Suppressor macrophage (primary cell): ENCODE measurements around the gene UMODL1.
"Not testable (repeated sequence)": the region's sequence is repeated elsewhere in the genome, so short reads cannot be mapped to it uniquely, and the experiment has no call there.

Experiments used
- DNase-seq, 4 experiments: peaks; one replicate each; pipeline ENCODE4 v3.0.0-alpha.2; 2020 to 2022

The UMODL1 gene

GRCh38 chr21:42114646-42115045 lies 43.5 kb downstream of the UMODL1 start:
- no peak for DNase-seq

DNA sequence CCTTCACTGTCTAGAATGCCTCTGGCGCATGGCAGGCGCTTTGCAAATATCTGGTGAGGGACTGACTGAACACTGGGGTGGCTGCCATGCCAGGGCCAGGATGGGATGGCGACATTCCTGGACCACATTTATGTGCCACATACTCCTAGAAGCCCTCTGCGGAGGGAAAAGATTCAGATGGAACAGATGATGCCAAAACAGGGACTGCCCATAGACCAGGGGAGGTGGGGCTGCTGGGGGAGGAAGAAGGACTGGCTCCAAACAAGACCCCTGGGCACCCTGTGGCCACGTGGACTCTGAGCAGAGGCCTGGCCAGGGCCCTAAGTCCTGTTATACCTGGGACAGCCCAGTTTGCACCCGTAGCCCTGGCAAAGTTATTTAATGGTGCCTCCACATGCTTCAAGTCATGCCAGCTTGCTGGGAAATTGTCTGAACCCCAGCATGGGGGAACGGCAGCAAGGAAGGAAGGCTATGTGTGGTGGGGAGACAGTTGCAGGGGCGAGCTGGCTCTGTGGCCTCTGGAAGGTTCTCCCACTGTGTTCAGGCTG lies 44.1 kb downstream of the UMODL1 start:
- no peak for DNase-seq

GRCh38 chr21:42116551-42116950 lies 45.4 kb downstream of the UMODL1 start:
- not testable (repeated sequence) for DNase-seq

GRCh38 chr21:42117229-42117966 lies 46.3 kb downstream of the UMODL1 start:
- peak; percentile 81 to 90 (median 87) for DNase-seq

DNA sequence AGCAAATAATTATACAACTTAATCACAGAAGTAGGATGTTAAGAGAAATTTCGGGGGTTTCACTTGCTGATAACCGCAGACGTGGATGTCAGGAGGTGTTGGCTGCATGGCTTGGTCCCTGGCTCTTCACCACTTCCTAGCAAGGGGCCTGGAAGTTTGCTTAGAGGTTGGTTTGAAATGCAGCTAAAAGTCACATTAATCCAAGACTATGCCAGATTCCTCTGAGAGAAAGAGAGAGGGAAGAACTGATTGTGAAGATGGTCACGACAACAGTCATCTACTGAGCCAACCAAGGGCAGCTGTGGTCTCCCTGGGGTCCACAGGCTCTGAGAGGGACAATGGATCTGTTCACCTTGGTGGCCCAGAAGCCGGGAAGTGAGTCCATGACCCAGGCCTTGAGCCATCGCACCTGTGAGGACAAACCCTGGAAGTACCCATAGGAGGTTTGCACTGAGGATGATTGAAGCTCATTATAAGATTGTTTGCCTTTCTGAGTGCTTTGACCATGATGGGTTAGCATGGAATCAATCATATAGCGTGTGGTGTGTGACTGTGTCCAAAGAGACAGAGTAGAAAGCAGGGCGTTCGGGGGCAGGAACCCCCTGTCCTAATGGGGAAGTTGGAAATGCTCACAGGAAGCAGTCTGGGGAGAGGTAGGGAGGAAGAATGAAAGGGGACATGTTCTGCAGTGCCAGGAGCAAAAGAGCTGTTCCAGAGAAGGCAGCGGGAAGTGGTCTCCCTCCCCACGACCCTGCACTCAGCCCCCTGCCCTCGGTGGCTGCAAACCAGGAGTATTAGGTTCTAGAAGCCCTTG lies 47.1 kb downstream of the UMODL1 start:
- DNase-seq: peak; percentile 31 to 61 (median 44)

GRCh38 chr21:42118901-42119300 lies 47.8 kb downstream of the UMODL1 start:
- peak in 3 of 4 experiments; percentile 17 to 41 (median 21) for DNase-seq

DNA sequence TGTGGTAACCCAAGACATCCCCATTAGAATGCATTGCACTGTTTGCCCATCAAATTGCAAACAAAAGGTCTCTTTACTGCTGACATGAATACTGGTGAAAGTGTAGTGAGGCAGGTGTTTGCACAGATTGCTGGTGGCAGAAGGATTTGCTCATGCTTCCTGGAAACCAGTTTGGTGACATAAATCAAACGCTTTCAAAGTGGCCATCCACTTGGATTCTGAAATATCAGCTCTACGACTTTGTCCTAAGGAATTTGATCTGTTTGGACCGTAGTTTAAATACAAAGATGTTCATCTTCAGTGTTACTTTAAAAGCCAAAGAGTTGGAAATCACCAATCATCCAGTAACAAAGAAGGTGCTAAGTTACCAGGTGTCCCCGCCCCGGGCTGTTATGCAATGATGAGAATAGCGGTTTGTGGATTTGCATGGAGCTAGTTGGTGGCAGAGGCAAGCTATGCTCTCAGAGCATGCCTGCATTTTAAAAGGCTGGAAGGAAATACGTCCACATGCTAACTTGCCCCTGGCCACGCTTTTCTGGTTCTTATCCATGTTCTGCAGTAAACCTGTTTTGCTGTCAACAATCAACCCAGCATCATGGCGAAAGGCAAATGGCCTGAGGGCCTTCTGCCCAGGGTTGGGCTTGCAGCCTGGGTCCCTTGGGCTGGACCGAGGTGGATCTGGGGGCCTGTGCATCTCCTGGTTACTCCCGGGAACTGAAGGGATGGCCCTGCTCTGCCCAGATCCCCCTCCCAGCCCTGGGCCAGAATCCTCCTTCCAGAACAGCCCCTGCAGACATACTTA lies 49.2 kb downstream of the UMODL1 start:
- no peak for DNase-seq

- DNase-seq: no peak
Observed at GRCh38 chr21:42120903-42121535, 49.9 kb downstream of the UMODL1 start.

DNA sequence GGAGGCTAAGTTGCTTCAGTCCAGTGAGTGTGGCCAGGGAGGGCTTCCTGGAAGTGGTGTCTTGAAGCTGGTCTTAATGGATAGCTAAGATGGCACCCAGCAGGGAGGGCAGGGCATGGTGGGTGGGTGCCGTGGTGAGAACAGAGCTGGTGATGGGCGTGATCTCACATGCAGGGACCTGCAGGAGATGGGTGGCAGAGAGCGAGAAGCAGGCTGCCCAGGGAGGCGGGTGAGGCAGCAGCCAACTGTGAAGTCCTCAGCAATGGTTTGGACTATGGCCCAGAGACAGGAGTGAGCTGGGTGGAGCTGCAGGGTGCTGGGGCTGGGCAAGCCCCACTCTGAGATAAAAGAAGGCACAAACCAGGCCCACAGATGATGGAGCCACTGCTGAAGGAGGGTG lies 50.7 kb downstream of the UMODL1 start:
- DNase-seq: no peak

DNA sequence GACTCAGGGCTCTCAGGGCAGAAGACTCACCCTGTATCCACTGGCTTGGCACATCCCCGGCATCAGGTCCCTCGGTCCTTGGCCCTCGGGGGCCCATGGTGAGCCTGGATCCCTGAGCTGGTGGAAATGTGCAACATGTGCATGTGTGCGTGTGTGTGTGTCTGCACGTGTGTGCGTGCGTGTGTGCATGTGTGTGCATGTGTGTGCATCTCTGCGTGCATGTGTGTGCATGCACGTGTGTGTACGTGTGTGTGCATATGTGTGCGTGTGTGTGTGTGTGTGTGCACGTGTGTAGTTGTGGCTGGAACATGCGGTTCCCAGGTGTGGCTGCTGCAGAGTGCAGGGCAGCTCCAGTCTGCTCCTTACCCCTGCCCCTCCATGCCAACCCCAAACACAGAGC lies 51.3 kb downstream of the UMODL1 start:
- DNase-seq: no peak

DNA sequence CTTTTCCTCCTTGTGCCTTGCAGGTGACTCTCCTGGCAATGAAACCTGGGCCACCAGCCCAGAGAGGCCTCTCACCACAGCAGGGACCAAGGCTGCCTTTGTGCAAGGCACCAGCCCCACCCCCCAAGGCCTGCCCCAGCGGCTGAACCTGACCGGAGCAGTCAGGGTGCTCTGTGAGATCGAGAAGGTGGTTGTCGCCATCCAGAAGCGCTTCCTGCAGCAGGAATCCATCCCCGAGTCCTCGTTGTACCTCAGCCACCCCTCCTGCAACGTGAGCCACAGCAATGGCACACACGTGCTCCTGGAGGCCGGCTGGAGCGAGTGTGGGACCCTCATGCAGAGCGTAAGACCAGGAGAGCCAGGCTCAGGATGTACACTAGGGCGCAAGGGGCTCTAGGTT lies 51.7 kb downstream of the UMODL1 start:
- no peak for DNase-seq

GRCh38 chr21:42123219-42123908 lies 52.2 kb downstream of the UMODL1 start:
- no peak for DNase-seq

- no peak for DNase-seq
Observed at GRCh38 chr21:42124081-42124480, 53.0 kb downstream of the UMODL1 start.

- DNase-seq: no peak
Observed at GRCh38 chr21:42124826-42125570, 53.9 kb downstream of the UMODL1 start.

GRCh38 chr21:42125571-42126544 lies 54.7 kb downstream of the UMODL1 start:
- peak; percentile 46 to 71 (median 64) for DNase-seq

DNA sequence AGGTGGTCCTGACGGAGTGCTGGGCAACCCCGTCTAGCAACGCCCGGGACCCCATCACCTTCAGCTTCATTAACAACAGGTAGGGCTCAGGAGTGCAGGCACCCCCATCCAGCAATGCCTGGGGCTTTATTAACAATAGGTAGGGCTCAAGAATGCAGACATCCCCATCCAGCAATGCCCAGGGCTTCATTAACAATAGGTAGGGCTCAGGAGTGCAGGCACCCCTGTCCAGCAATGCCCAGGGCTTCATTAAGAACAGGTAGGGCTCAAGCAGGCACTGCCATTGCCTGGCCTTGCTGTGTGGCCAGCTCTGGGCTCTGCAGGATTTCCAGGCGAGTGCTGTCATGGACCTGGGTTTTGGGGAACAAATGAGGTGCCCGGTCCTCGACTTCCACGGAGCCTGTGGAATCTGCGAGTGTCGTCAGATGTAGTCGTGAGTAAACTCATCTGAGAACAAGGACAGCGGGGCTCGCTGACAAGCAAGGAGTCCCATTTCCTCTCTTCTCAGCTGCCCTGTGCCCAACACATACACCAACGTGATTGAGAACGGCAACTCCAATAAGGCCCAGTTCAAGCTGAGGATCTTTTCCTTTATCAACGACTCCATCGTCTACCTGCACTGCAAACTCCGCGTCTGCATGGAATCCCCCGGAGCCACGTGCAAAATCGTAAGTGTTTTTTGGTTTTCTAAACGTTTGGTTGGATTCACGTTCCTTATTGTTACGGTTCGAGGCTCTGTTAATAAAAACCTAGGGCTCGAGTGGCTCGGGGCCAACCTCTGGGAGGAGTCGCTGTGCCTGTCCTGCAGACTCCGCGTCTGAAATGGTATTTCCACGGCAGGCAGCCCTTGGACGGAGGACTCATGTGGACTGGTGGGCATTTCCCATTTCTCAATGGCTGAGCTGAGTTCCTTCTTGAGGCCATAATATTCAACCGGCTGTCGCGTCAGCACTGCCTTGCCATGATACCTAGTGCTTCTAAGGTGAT lies 56.3 kb downstream of the UMODL1 start:
- no peak for DNase-seq

DNA sequence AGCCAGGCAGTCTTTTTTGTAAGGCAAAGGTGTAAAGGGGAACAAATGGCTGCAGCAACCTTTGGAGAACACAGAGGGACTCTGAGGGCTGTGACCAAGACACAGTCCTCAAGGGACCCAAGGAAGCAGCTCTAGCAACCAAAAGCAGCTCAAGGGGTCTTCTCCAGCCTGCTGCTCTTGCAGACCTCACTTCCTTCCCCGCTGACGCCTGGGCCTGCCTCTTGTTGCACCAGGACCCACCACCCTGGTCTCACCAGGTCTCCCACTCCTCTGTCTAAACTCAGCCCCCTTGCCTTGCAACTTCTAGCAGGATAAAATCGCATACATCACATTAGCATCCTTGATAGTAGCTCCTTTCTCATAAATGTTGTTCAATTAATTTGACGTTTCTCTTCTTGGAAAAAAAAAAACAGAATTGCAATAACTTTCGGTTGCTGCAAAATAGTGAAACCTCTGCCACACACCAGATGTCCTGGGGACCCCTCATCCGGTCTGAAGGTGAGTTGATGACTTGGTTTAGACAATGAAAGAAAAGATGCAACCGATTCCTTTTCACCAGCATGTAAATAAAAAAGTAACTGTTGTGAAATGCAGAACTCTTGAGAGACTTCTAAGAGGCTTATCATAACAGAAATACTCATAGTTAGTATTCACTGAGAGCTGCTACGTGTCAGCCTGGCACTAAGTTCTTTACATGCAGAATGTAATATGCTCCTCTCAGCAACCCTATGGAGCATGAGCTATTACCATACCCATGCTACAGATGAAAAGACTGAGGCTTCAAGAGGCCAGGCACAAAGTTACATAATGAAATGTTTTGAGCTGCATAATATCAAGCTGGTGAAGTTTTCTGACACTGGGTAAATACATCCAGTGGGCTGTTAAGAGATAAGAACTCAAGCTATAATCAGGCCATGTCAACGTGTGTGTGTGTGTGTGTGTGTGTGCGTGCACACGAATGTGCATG lies 58.5 kb downstream of the UMODL1 start:
- no peak for DNase-seq
